ENCODE results near the gene TBCB.
"Not testable (repeated sequence)": the region's sequence is repeated elsewhere in the genome, so short reads cannot be mapped to it uniquely, and the experiment has no call there.

TBCB gene

DNA sequence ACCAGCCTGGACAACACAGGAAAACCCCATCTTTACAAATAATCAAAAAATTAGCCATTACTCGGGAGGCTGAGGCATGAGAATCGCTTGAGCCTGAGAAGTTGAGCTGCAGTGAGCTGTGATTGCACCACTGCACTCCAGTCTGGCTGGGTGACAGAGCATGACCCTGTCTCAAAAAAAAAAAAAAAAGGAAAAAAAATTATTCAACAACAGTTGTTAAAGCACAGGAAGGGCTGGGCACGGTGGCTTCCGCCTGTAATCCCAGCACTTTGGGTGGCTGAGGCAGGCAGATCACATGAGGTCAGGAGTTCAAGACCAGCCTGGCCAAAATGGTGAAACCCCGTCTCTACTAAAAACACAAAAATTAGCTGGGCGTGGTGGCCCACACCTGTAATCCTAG is 16.0 kb downstream of the TBCB start:
- not testable (repeated sequence) for H3K36me3 ChIP-seq (ENCODE audit: control insufficient read depth in 1 of 2, insufficient read depth in 2 of 2, low read length in 2 of 2); H3K4me3 ChIP-seq (ENCODE audit: low read depth in 1 of 2, low read length in 2 of 2); H3K27me3 ChIP-seq (ENCODE audit: control insufficient read depth in 1 of 2, insufficient read depth in 2 of 2, low read length in 2 of 2); H3K9ac ChIP-seq (ENCODE audit: low read depth in 1 of 2, low read length in 2 of 2); H3K27ac ChIP-seq (ENCODE audit: low read depth, low read length); H3K9me3 ChIP-seq (ENCODE audit: control insufficient read depth in 1 of 2, low read length in 2 of 2)
- H3K4me1 ChIP-seq (ENCODE audit: control insufficient read depth in 1 of 2, insufficient read depth in 2 of 2, low read length in 2 of 2) = peaks cover 9 to 15% of the 10 kb centered on the region in 2 donors

DNA sequence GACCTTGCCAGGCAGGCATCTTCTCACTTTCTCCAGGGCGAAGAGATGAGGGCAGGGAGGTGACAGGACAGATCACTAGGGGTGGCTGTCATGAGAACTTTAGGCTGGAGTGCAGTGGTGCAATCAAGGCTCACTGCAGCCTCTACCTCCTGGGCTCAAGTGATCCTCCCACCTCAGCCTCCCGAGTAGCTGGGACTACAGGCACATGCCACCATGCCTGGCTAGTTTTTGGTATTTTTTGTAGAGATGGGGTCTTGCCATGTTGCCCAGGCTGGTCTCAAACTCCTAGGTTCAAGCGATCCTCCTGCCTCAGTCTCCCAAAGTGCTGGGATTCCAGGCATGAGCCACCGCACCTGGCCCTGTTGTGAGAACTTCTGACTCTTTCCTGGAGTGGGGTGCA is 19.6 kb downstream of the TBCB start:
- H3K4me1 ChIP-seq (ENCODE audit: control insufficient read depth in 1 of 2, insufficient read depth in 2 of 2, low read length in 2 of 2) = peaks cover 3 to 17% of the 10 kb centered on the region in 2 donors
- H3K27ac ChIP-seq (ENCODE audit: low read depth, low read length); H3K9ac ChIP-seq (ENCODE audit: low read depth in 1 of 2, low read length in 2 of 2); H3K27me3 ChIP-seq (ENCODE audit: control insufficient read depth in 1 of 2, insufficient read depth in 2 of 2, low read length in 2 of 2); H3K4me3 ChIP-seq (ENCODE audit: low read depth in 1 of 2, low read length in 2 of 2); H3K36me3 ChIP-seq (ENCODE audit: control insufficient read depth in 1 of 2, insufficient read depth in 2 of 2, low read length in 2 of 2); H3K9me3 ChIP-seq (ENCODE audit: control insufficient read depth in 1 of 2, low read length in 2 of 2): not testable (repeated sequence)

DNA sequence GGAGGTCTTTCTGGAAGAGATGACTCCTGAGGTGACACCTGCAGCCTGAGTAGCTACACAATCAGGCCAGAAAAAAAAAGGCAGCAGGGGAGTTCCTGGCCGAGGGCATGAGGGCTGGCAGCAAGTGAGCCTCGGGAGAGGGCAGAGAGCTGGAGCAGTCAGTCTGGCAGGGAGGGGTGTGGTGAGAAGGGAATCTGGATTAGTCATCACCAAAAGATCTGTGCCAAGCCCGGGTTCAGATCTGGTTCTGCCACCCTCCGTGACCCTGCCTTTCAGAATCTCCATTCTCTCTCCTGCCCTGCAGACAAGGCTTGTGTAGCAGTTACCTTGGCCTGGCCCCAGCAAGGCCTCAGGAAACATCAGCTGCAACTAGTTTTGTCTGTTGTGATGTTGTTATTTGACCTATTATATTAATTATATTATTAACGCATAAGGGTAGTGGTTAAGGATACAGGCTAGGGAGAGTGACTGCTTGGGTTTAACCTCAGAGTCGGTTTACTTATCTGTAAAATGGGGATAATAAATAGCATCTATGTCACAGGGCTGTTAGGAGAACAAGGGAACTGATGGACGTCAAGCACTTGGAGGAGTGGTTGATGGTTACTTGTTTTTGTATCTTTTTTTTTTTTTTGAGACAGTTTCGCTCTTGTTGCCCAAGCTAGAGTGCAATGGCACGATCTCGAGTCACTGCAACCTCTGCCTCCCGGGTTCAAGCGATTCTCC is 21.9 kb downstream of the TBCB start:
- H3K27ac ChIP-seq (ENCODE audit: low read depth, low read length) = peak overlapping the region; percentile 61
- H3K27me3 ChIP-seq (ENCODE audit: control insufficient read depth in 1 of 2, insufficient read depth in 2 of 2, low read length in 2 of 2) = no peaks in the 10 kb centered on the region
- H3K9ac ChIP-seq (ENCODE audit: low read depth in 1 of 2, low read length in 2 of 2) = peak overlapping the region; percentile 39 to 63
- no peaks in the 10 kb centered on the region for H3K9me3 ChIP-seq (ENCODE audit: control insufficient read depth in 1 of 2, low read length in 2 of 2)
- peaks cover 9 to 25% of the 10 kb centered on the region in 2 donors for H3K4me1 ChIP-seq (ENCODE audit: control insufficient read depth in 1 of 2, insufficient read depth in 2 of 2, low read length in 2 of 2)
- H3K4me3 ChIP-seq (ENCODE audit: low read depth in 1 of 2, low read length in 2 of 2) = peak overlapping the region; percentile 57 to 60
- peaks cover 2 to 4% of the 10 kb centered on the region in 2 donors for H3K36me3 ChIP-seq (ENCODE audit: control insufficient read depth in 1 of 2, insufficient read depth in 2 of 2, low read length in 2 of 2)

DNA sequence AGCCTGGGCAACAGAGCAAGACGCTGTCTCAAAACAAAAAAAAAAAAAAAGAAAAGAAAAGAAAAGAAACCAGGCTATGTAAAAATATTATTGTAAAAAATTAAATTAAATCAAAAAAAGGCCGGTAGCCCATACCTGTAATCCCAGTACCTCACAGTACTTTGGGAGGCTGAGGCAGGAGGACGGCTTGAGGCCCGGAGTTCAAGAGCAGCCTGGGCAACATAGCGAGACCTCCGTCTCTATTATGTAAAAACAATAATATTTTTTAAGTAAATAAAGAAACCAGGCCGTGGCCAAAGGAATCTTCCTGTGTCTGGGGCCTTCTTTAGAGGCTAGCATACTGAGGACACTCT is 23.8 kb downstream of the TBCB start:
- Histone ChIP-seq H3K9me3 (ENCODE audit: control insufficient read depth in 1 of 2, low read length in 2 of 2) (no peaks in the 10 kb centered on the region), H3K9ac (ENCODE audit: low read depth in 1 of 2, low read length in 2 of 2) (peak overlapping the region; percentile 77 to 100), H3K27me3 (ENCODE audit: control insufficient read depth in 1 of 2, insufficient read depth in 2 of 2, low read length in 2 of 2) (no peaks in the 10 kb centered on the region), H3K4me3 (ENCODE audit: low read depth in 1 of 2, low read length in 2 of 2) (peak overlapping the region; percentile 98 to 100), H3K36me3 (ENCODE audit: control insufficient read depth in 1 of 2, insufficient read depth in 2 of 2, low read length in 2 of 2) (peaks cover 13 to 17% of the 10 kb centered on the region in 2 donors), H3K4me1 (ENCODE audit: control insufficient read depth in 1 of 2, insufficient read depth in 2 of 2, low read length in 2 of 2) (peaks cover 9 to 20% of the 10 kb centered on the region in 2 donors), H3K27ac (ENCODE audit: low read depth, low read length) (peak overlapping the region; percentile 93)

DNA sequence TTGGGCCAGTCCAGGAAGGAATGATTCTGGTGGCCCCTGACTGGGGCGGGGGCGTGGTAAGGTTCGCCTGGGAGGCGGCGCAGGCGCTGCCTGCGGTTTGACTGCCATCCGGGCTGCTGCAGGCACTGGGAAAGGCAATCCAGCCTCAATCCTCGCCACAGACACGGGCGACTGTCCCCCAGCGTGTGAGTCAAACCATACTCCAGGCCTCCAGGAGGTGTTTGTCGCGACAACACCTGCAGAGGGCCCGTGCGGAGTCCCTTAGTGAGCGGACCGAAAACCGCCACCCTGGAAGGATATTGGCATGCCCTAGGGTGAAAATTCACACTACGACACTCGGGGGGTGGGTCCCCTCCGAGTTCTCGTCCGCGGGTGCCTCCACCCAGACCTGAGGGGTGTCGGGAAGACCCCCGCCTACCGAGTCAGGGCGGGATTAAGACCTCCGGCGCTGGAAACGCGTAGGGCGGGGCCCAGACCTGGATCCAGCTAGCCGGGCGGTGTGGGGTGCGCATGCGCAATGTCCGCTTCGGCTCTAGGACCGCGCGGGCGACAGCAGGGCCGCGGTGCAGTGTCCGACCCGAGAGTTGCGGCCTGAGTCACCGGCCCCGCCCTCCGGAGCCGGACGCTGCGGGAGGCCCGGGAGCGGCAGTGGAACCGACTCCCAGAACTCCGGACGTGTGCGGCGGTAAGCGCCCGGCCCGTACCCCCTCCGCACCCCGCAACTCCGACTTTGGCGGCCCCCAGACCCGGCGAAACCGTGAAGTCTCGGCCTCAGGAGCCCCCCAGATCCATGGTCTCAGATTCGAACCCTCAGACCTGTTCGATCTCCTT is 24.4 kb downstream of the TBCB start, which contains the start of gene CAPNS1:
TSS of gene CAPNS1 (plus strand) at position 594 of the 831 bp plus-strand sequence. CDS start 946 bp downstream, outside the sequence.
- Histone ChIP-seq H3K4me1 (ENCODE audit: control insufficient read depth in 1 of 2, insufficient read depth in 2 of 2, low read length in 2 of 2) (peaks cover 9 to 20% of the 10 kb centered on the region in 2 donors), H3K4me3 (ENCODE audit: low read depth in 1 of 2, low read length in 2 of 2) (peak within 1 kb of the TSS; percentile 98 to 100), H3K27ac (ENCODE audit: low read depth, low read length) (peak within 1 kb of the TSS; percentile 99), H3K9me3 (ENCODE audit: control insufficient read depth in 1 of 2, low read length in 2 of 2) (no peaks in the 10 kb centered on the region), H3K36me3 (ENCODE audit: control insufficient read depth in 1 of 2, insufficient read depth in 2 of 2, low read length in 2 of 2) (peaks cover 16 to 23% of the 10 kb centered on the region in 2 donors), H3K27me3 (ENCODE audit: control insufficient read depth in 1 of 2, insufficient read depth in 2 of 2, low read length in 2 of 2) (no peaks in the 10 kb centered on the region), H3K9ac (ENCODE audit: low read depth in 1 of 2, low read length in 2 of 2) (peak within 1 kb of the TSS; percentile 100)

DNA sequence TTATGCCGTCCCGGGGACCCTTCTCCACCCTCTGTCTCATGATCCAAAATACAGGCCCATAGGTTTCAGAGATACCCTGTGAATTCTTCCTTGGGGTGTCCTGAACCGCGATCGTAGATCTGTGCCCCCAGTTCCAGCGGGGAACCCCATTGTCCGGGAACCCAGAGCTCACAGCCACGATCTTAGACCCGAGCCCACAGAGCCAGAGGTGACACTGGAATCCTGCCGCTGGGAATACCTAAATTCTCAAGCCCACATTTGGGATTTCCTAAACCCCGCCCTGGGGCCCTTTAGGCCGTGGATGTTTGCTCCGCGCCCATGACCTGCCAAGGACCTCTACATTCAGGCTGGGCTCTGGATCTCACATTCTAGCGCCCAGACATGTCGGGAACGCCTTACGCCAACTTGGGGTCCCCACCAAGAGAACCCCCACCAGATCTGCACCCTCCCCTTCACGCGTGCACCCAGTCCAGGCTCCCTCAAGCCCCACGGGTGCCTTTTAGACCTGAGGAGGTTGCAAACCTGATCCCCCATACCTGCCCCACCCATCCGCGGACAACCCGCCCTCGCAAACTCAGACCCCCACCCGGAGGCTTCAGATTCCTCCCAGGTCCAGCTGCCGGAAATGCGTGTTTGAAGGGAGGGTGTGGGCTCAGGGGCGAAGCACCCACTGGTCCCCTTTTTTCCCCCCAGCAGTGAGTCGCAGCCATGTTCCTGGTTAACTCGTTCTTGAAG is 25.2 kb downstream of the TBCB start:
- Histone ChIP-seq H3K27ac (ENCODE audit: low read depth, low read length) (peak overlapping the region; percentile 99), H3K9me3 (ENCODE audit: control insufficient read depth in 1 of 2, low read length in 2 of 2) (no peaks in the 10 kb centered on the region), H3K4me3 (ENCODE audit: low read depth in 1 of 2, low read length in 2 of 2) (peak overlapping the region; percentile 98 to 100), H3K9ac (ENCODE audit: low read depth in 1 of 2, low read length in 2 of 2) (peak overlapping the region; percentile 100), H3K4me1 (ENCODE audit: control insufficient read depth in 1 of 2, insufficient read depth in 2 of 2, low read length in 2 of 2) (peaks cover 9 to 20% of the 10 kb centered on the region in 2 donors), H3K27me3 (ENCODE audit: control insufficient read depth in 1 of 2, insufficient read depth in 2 of 2, low read length in 2 of 2) (no peaks in the 10 kb centered on the region), H3K36me3 (ENCODE audit: control insufficient read depth in 1 of 2, insufficient read depth in 2 of 2, low read length in 2 of 2) (peaks cover 19 to 31% of the 10 kb centered on the region in 2 donors)

DNA sequence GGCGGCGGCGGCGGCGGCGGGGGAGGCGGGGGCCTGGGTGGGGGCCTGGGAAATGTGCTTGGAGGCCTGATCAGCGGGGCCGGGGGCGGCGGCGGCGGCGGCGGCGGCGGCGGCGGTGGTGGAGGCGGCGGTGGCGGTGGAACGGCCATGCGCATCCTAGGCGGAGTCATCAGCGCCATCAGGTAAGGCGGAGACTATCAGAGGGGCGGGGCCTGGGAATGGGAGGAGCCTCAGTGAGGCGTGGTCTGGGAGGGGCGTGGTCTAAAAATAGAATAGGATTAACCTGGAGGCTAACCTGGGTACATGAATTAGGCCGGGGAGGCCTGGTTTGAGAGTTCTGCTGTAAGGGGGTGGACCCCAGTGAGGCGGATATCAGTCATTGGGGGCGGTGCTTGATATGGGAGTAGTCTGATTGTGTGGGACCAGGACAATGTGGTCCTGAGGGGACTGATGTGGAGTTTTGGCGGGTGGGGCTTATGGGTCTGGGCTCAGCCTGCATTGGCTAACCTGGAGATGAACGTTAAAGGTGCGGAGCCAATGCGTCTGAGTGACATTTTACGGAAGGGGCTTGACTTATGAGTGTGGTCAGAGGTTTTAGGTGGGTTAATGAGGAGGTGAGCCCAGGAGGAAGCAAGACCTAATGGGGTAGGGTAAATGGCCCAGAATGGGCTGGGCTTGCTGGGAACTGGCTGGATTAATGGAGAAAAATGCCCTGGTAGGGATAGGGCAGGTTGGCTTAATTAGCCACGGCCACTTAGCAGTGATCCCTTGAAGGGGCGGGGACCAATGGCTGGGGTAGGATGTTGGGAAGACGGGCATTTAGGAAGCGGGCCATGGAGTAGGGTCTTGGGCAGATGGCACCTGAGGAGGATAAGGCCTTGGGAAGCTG is 26.0 kb downstream of the TBCB start:
- peak overlapping the region; percentile 98 to 100 for H3K4me3 ChIP-seq (ENCODE audit: low read depth in 1 of 2, low read length in 2 of 2)
- H3K9ac ChIP-seq (ENCODE audit: low read depth in 1 of 2, low read length in 2 of 2) = no peak overlapping the region
- peaks cover 9 to 20% of the 10 kb centered on the region in 2 donors for H3K4me1 ChIP-seq (ENCODE audit: control insufficient read depth in 1 of 2, insufficient read depth in 2 of 2, low read length in 2 of 2)
- H3K27ac ChIP-seq (ENCODE audit: low read depth, low read length) = peak overlapping the region; percentile 99
- peaks cover 28 to 39% of the 10 kb centered on the region in 2 donors for H3K36me3 ChIP-seq (ENCODE audit: control insufficient read depth in 1 of 2, insufficient read depth in 2 of 2, low read length in 2 of 2)
- no peaks in the 10 kb centered on the region for H3K9me3 ChIP-seq (ENCODE audit: control insufficient read depth in 1 of 2, low read length in 2 of 2)
- no peaks in the 10 kb centered on the region for H3K27me3 ChIP-seq (ENCODE audit: control insufficient read depth in 1 of 2, insufficient read depth in 2 of 2, low read length in 2 of 2)

DNA sequence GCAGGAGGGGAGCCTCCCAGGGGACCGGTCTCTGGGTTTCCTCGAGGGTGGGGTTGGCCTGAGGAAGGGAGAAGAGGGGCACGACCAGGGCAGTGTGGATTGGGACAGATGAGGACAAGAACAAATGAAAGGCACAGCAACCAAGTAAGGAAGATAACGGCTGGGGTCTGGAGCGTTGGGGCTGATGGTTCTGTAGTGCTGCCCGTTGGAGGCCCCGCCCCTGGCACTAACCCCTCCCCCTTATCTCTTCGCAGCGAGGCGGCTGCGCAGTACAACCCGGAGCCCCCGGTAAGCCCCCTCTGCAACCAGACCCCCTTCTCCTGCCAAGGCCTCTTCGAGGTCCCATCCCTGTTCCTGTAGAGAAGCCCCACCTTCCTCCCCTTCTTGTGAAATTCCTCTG is 26.8 kb downstream of the TBCB start:
- Histone ChIP-seq H3K4me3 (ENCODE audit: low read depth in 1 of 2, low read length in 2 of 2) (peak overlapping the region in 1 of 2 donors; percentile 58), H3K4me1 (ENCODE audit: control insufficient read depth in 1 of 2, insufficient read depth in 2 of 2, low read length in 2 of 2) (peaks cover 6 to 15% of the 10 kb centered on the region in 2 donors), H3K36me3 (ENCODE audit: control insufficient read depth in 1 of 2, insufficient read depth in 2 of 2, low read length in 2 of 2) (peaks cover 28 to 47% of the 10 kb centered on the region in 2 donors), H3K9me3 (ENCODE audit: control insufficient read depth in 1 of 2, low read length in 2 of 2) (no peaks in the 10 kb centered on the region), H3K9ac (ENCODE audit: low read depth in 1 of 2, low read length in 2 of 2) (no peak overlapping the region), H3K27me3 (ENCODE audit: control insufficient read depth in 1 of 2, insufficient read depth in 2 of 2, low read length in 2 of 2) (no peaks in the 10 kb centered on the region), H3K27ac (ENCODE audit: low read depth, low read length) (no peak overlapping the region)

DNA sequence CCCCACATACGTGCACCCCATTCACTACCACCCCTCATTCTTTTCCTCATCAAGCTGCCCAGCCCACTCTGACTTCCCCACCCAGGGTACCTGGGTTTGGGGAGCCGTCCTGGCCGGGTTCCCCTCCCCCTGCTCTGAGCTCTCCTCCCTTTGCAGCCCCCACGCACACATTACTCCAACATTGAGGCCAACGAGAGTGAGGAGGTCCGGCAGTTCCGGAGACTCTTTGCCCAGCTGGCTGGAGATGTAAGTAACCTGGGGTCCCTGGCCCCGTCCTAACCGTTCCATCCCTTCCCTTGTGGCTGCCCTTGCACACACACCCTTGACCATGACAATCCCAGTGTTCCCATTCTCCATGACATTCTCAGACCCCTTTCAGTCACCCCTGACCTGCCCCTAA is 27.2 kb downstream of the TBCB start:
- Histone ChIP-seq H3K27me3 (ENCODE audit: control insufficient read depth in 1 of 2, insufficient read depth in 2 of 2, low read length in 2 of 2) (no peaks in the 10 kb centered on the region), H3K9me3 (ENCODE audit: control insufficient read depth in 1 of 2, low read length in 2 of 2) (no peaks in the 10 kb centered on the region), H3K36me3 (ENCODE audit: control insufficient read depth in 1 of 2, insufficient read depth in 2 of 2, low read length in 2 of 2) (peaks cover 28 to 50% of the 10 kb centered on the region in 2 donors), H3K9ac (ENCODE audit: low read depth in 1 of 2, low read length in 2 of 2) (no peak overlapping the region), H3K4me3 (ENCODE audit: low read depth in 1 of 2, low read length in 2 of 2) (no peak overlapping the region), H3K4me1 (ENCODE audit: control insufficient read depth in 1 of 2, insufficient read depth in 2 of 2, low read length in 2 of 2) (peaks cover 6 to 11% of the 10 kb centered on the region in 2 donors), H3K27ac (ENCODE audit: low read depth, low read length) (no peak overlapping the region)

All from duodenal mucosa (tissue), 2 donors.